Stimulated activated CD8-positive, alpha-beta memory T cell treated with anti-CD3 and anti-CD28 coated beads, Interleukin-4, amount 100 ng/mL, for 1 hour (primary cell): ENCODE data around the gene SPECC1L.
"Not testable (repeated sequence)": the region's sequence is repeated elsewhere in the genome, so short reads cannot be mapped to it uniquely, and the experiment has no call there.

Source experiments
- DNase-seq, 2 donors: peaks; one replicate each; pipeline ENCODE4 v3.0.0-alpha.2; 2020; ENCODE audit warnings: low read depth in 2 of 2, low spot score in 1 of 2

The SPECC1L gene

GRCh38 chr22:24285245-24285644 is 14.6 kb downstream of the SPECC1L start:
- no peak for DNase-seq

- DNase-seq, result not testable (repeated sequence)
Observed at GRCh38 chr22:24287212-24287611, 16.6 kb downstream of the SPECC1L start.

- not testable (repeated sequence) for DNase-seq
Observed at GRCh38 chr22:24287801-24288200, 17.2 kb downstream of the SPECC1L start.

GRCh38 chr22:24289114-24289513 is 18.5 kb downstream of the SPECC1L start:
- DNase-seq, result no peak

GRCh38 chr22:24289741-24290163 is 19.1 kb downstream of the SPECC1L start:
- DNase-seq, result no peak

- no peak for DNase-seq
Observed at GRCh38 chr22:24290459-24290858, 19.8 kb downstream of the SPECC1L start.

- no peak for DNase-seq
Observed at GRCh38 chr22:24291515-24292201, 21.0 kb downstream of the SPECC1L start.

GRCh38 chr22:24292202-24292830 is 21.7 kb downstream of the SPECC1L start:
- not testable (repeated sequence) for DNase-seq

GRCh38 chr22:24294913-24295312 is 24.3 kb downstream of the SPECC1L start:
- DNase-seq, result not testable (repeated sequence)

- not testable (repeated sequence) for DNase-seq
Observed at GRCh38 chr22:24298497-24299155, 28.0 kb downstream of the SPECC1L start.

GRCh38 chr22:24300522-24300921 is 29.9 kb downstream of the SPECC1L start:
- not testable (repeated sequence) for DNase-seq

- DNase-seq, result no peak
Observed at GRCh38 chr22:24302591-24302990, 32.0 kb downstream of the SPECC1L start.

- DNase-seq, result no peak
Observed at GRCh38 chr22:24303007-24303406, 32.4 kb downstream of the SPECC1L start.

GRCh38 chr22:24304062-24304675 is 33.5 kb downstream of the SPECC1L start:
- no peak for DNase-seq

GRCh38 chr22:24305260-24305692 is 34.6 kb downstream of the SPECC1L start:
- DNase-seq, result no peak

- DNase-seq, result no peak
Observed at GRCh38 chr22:24310969-24311368, 40.3 kb downstream of the SPECC1L start.

GRCh38 chr22:24315367-24315966 is 44.8 kb downstream of the SPECC1L start:
- no peak for DNase-seq

- not testable (repeated sequence) for DNase-seq
Observed at GRCh38 chr22:24316264-24316663, 45.6 kb downstream of the SPECC1L start.

GRCh38 chr22:24317511-24317910 is 46.9 kb downstream of the SPECC1L start:
- DNase-seq, result not testable (repeated sequence)

- DNase-seq, result no peak
Observed at GRCh38 chr22:24319451-24319850, 48.8 kb downstream of the SPECC1L start.

GRCh38 chr22:24321999-24322398 is 51.4 kb downstream of the SPECC1L start:
- no peak for DNase-seq
